Measurements from ENCODE around the gene KCNV2.

GRCh38 chr9:2704504-2704903 is 12.8 kb upstream of the KCNV2 start:
- no peak for TF ChIP-seq CTCF (IDR thresholded peaks at IDR 0.05)
- no peak for TF ChIP-seq POLR2A (IDR thresholded peaks at IDR 0.05)
